ENCODE data around the gene FBLN1.

The FBLN1 gene

DNA sequence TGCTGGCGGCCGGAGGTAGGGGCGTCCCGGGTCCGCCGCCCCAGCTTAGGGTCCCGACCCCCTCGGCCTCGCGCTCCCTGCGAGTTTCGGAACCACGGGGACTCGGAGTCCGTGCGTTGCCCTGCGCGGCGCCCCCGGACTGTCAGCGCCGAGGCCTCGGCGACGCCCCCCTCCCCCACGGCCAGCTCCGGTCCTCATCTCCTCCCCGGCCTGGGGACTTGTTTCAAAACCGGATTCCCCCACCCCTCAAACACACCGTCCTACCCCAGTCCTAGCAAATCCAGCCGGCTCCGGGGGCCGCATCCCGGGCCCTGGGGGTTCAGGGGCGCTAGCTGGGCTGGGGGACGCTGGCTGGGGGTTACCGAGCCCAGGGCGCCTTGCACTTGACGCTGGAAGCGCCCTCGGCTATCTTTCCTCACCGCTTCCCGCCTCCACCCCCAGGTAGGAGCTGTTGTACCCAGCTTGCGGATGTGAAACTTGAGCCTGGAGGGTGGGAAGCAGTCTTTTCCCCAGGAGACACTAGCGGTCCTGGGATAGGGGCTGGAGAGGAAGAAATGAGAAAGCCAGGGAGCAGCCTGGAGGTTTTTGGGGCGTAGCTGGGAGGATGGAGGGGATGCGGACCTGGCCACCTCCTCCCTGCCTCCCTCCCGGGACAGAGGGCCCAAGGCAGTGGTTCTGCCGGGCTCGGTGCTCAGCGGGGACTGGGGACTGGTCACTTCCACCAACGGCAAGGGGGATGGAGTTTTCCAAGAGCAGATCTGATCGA, 550 bp downstream of the FBLN1 start:
- DNase-seq (ENCODE audit: extremely low spot score, insufficient read length, low read depth): no peak

DNA sequence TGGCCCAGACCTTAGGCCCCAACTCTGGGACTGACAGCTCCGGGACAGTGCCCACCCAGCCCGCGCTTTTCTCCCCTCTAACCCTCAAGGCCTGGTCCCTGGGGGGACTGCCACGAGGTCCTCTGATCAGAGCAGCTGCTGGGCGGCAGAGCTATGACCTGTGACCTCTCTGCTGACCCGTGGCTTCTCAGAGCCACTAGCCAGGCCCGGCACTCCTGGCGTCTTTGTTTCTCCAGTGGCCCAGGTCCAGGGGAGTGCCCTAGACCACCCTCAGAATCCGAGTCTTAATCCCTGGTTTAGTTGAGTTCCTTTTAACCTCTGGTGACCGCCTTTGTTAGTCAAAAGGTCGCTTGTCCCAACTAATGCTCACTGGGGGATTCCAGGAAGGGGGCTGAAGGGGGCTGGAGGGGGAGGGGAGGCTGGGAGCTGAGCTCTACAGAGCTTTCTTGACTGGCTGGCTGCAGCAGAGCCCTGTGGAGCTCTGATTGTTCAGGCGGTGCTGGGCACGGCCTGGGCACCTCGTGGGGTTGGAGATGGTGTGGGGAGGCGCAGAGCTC, 1.2 kb downstream of the FBLN1 start:
- no peak for DNase-seq (ENCODE audit: extremely low spot score, insufficient read length, low read depth)
- FAIRE-seq: no peak

More for the DNA sequence above, 550 bp downstream of the FBLN1 start:
- FAIRE-seq: no peak

DNA sequence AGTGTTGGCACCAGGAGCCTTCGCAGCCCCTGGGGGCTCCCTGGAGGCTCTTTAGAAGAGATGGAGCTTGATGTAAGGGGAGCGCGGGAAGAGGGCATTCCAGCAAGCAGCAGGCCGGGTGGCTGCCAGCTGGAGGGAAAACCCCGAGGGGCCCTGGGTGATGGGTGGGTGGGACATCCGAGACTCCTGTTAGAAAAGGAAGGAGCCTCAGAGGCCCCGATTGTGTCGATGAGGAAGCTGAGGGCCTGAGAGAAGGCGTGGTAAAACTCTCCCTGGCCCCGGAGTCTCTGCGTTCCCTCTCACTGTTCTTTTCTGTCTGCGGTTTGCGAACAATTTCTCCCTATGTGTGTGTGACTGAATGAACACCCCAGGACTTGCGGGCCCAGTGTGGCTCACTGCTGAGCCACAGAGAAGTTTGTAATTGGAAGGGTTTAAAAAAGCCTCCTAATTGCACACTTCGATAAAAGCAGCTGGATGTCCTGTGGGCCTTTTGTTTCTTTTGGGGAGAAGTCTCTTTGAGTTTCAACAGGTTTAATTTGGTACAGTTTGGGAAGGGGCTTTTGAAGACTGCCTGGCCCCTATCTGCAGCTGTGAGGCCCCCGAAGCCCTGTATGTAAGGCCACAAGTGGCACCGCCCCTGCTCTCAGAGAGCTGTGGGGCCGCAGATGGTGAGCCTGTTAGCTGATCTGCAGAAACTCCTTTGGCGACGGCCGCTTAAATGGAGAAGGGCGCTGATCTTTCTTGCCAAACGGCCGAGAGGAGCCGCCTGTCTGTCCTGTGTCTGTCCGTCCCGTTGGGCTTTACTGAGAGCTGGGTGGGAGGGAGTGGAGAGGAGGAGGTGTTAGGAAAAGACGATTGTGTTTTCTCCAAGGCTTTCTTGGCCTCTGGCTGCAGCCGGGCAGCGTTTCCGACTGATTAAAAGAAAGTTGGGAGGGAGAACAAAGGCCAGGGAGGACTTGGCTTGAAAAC, 2.0 kb downstream of the FBLN1 start:
- FAIRE-seq (no peak), DNase-seq (ENCODE audit: extremely low spot score, insufficient read length, low read depth) (no peak)

DNA sequence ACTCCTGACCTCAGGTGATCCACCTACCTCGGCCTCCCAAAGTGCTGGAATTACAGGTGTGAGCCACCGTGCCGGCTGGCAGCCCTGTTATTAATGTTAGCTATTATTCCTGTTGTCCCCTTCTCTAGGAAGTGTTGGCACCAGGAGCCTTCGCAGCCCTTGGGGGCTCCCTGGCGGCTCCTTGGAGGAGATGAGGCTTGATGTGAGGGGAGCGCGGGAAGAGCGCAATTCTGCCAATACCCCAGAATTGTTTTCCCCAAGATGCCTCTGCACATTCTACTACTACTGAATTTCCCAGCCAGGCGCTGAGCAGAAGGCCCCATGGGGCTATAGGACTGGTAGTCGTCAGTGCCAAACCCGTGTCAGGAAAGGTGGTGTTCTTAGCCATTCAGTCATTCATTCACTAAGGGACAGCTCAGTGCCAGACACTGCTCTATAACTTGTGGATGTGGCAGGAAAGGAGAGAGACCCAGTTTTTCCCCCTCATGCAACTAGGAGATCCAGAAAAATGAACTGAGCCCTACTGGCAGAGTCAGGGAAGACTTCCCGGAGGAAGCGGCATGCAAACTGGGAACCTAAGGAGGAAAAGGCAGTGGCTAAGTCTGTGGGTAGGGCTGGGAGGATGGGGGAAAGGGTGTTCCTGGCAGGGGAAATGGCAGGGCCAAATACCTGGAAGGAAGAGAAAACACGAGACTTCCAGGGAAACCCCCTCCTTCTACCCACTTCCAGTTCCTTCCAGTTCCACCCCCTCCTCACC, 3.5 kb downstream of the FBLN1 start:
- no peak for FAIRE-seq
- no peak for DNase-seq (ENCODE audit: extremely low spot score, insufficient read length, low read depth)

GRCh38 chr22:45506816-45507360, 4.2 kb downstream of the FBLN1 start:
- no peak for DNase-seq (ENCODE audit: extremely low spot score, insufficient read length, low read depth)
- no peak for FAIRE-seq

DNA sequence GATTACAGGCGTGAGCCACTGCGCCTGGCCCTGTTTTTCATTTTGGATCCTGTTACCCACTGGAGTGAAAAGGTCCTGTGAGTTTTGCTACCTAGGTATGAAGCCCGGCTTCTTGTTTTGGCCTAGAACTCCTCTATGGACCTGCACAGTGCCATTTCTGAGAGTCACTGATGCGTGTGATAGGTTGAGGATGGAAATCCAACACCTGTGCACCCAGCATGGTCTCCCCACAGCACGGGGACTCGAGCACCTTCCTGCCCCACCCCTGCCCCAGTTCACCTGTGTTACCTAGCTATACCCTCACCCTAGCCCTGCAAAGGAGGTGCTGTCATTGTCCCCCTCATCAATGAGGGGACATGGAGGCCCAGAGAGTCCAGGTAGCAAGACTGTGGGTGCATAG, 5.1 kb downstream of the FBLN1 start:
- no peak for FAIRE-seq

GRCh38 chr22:45508814-45509213, 6.1 kb downstream of the FBLN1 start:
- no peak for DNase-seq (ENCODE audit: extremely low spot score, insufficient read length, low read depth)

More for the DNA sequence above, 5.1 kb downstream of the FBLN1 start:
- no peak for DNase-seq (ENCODE audit: extremely low spot score, insufficient read length, low read depth)

GRCh38 chr22:45510376-45511232, 7.9 kb downstream of the FBLN1 start:
- no peak for FAIRE-seq
- DNase-seq (ENCODE audit: extremely low spot score, insufficient read length, low read depth): no peak

More at GRCh38 chr22:45508814-45509213, 6.1 kb downstream of the FBLN1 start:
- no peak for FAIRE-seq

- DNase-seq (ENCODE audit: extremely low spot score, insufficient read length, low read depth): no peak
- FAIRE-seq: no peak
Measured at GRCh38 chr22:45511847-45512261, 9.2 kb downstream of the FBLN1 start.

GRCh38 chr22:45512363-45512762, 9.7 kb downstream of the FBLN1 start:
- no peak for DNase-seq (ENCODE audit: extremely low spot score, insufficient read length, low read depth)
- no peak for FAIRE-seq

DNA sequence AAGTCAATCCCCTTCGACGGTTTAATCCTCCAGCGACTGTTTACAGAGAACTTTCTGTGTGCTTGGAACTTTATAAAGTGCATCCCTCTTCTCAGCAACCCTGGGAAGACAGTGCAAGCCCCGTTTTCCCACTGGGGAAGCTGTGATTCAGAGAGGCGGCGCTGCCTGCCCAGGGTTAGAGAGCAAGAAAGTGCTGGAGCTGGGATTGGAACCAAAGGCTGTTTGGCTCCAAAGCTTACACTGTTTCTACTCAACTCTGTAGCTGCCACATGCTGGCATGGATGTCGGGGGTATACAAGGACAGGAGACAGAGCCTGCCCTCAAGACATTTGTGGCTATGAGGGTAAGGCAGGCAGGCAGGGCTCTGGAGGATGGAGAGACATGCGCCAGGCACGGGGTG, 13.0 kb downstream of the FBLN1 start:
- no peak for FAIRE-seq

GRCh38 chr22:45516163-45516562, 13.5 kb downstream of the FBLN1 start:
- no peak for FAIRE-seq

More for the DNA sequence above, 13.0 kb downstream of the FBLN1 start:
- DNase-seq (ENCODE audit: extremely low spot score, insufficient read length, low read depth): no peak

GRCh38 chr22:45516923-45517675, 14.4 kb downstream of the FBLN1 start:
- DNase-seq (ENCODE audit: extremely low spot score, insufficient read length, low read depth): no peak
- FAIRE-seq: no peak

More at GRCh38 chr22:45516163-45516562, 13.5 kb downstream of the FBLN1 start:
- no peak for DNase-seq (ENCODE audit: extremely low spot score, insufficient read length, low read depth)

DNA sequence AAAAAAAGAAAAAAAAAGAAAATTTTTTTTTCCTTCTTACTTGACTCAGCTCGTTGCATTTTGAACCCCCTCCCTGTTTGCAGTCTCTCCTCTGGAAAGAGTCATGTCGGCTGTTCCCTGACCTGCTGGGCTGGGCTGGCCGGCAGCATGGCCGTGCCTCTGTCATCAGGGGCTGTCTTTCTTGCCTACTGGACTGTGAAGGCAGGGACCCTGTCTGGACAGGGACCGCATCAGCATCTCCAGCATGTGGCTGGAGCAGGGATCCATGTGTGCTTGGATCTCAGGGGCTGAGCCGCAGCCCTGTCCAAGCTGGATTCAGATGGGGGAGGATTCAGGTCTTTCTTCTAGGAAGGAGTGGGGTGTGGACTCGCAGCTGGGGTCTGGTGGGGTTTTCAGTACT, 15.5 kb downstream of the FBLN1 start:
- DNase-seq (ENCODE audit: extremely low spot score, insufficient read length, low read depth): no peak
- no peak for FAIRE-seq

DNA sequence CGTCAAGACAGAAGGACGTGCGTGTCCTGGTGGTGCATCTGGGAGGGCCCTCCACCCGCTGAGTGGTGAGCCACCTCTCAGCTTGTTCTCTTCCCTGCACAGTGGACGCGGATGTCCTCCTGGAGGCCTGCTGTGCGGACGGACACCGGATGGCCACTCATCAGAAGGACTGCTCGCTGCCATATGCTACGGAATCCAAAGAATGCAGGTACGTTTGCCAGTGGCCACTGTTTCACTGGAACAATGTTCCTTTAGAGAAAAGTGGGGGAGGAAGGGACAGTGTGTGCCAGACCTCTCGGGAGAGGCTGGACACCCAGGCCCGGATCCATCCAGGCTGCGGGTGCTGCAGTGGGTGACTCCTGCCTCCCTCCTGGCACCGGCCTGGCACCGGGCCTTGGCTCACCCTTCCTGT, 15.9 kb downstream of the FBLN1 start:
- no peak for DNase-seq (ENCODE audit: extremely low spot score, insufficient read length, low read depth)
- FAIRE-seq: no peak

- FAIRE-seq (no peak), DNase-seq (ENCODE audit: extremely low spot score, insufficient read length, low read depth) (no peak)
Measured at GRCh38 chr22:45521178-45521577, 18.5 kb downstream of the FBLN1 start.

GRCh38 chr22:45522462-45522861, 19.8 kb downstream of the FBLN1 start:
- FAIRE-seq (no peak), DNase-seq (ENCODE audit: extremely low spot score, insufficient read length, low read depth) (no peak)

DNA sequence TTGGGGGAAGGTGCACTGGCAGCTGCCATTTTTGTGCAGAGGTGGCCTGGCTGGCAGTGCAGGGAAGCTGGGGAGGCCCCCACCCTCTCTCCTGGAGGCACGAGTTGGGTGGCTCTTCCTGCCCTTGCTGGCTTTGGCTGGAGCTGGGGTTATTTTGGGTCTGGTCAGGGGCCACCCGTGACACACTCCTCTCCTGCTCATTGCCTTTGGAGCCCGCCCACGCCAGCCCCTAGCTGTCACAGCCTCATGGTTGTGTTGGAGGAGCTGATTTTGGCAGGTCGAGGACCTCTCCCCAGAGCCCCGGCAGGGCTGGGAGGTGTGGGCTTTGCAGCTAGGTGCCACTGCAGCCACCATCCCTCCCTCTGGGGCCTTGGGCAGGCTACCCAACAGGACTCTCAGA, 21.5 kb downstream of the FBLN1 start:
- DNase-seq (ENCODE audit: extremely low spot score, insufficient read length, low read depth) (no peak), FAIRE-seq (no peak)

Data from GM18507 (cell line).